GM12872 (cell line): ENCODE measurements around the gene ST7L.

ENCODE experiments used
- CTCF ChIP-seq: IDR thresholded peaks from 3 replicates; pipeline ENCODE4 v1.5.1; 2011; ENCODE audit warnings: low read depth, mild to moderate bottlenecking, low read length, moderate library complexity; ENCODE audit not compliant: insufficient read depth

Gene ST7L

GRCh38 chr1:112524251-112524650, 94.7 kb downstream of the ST7L start:
- no peak for TF ChIP-seq CTCF

DNA sequence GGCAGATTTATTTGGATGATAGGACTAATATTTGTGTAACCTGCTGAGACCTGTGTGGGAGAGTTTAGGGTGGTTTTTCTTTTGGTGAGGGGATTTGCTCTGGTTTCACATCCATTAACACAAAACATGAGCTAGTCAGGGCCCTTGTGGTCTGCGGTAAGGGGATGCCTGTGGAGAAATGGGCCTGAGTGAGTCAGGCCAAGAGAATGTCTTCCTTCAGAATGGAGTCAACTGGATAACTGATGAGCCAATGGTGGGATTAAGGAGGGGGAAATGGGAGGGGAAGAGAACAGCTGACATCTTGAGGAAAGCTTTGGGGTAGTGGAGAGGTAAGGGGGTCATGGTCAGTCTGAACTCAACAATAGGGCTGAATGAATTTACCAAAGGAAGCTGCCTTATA, 96.3 kb downstream of the ST7L start:
- no peak for TF ChIP-seq CTCF

GRCh38 chr1:112520166-112520565, 98.8 kb downstream of the ST7L start:
- no peak for TF ChIP-seq CTCF

DNA sequence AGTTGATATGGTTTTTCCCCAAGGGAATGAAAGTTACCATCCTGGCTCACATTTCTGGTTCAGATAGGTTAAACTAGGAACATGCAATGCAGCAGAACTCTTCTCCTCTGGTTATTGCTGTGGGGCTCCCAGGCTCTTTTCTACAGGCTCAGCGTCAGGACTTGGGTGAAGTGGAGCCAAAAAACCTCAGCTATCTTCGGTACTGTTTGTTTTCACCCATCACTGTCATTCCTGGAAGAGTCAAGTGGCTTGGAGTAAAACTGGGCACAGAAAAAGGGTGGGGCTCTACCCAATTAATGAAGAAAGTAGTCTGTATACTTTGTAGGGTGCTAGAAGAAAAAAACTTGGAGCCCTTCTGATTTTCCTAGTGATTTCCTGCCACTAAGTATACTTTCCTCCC, 100.8 kb downstream of the ST7L start:
- TF ChIP-seq CTCF: no peak

DNA sequence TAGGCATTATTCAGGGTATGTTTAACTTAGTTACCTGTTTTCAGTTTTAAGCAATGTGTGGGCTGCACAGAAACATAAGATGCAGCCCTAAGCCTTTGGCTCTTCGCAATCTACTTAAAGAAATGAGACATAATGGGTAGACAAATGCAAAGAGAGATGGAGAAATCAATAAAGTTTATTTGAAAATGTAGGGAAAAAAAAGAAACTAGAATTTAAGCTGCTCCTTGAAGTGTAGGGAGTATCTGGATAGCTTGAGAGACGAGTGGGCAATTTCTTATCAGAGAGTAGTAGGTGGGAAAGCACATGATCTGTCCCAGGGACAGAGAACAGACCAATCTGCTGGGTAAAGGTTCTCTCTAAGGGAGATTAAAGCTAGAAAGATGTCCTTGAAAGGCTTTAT, 101.3 kb downstream of the ST7L start:
- TF ChIP-seq CTCF: no peak

- TF ChIP-seq CTCF: no peak
Observed at GRCh38 chr1:112517231-112517630, 101.7 kb downstream of the ST7L start.

DNA sequence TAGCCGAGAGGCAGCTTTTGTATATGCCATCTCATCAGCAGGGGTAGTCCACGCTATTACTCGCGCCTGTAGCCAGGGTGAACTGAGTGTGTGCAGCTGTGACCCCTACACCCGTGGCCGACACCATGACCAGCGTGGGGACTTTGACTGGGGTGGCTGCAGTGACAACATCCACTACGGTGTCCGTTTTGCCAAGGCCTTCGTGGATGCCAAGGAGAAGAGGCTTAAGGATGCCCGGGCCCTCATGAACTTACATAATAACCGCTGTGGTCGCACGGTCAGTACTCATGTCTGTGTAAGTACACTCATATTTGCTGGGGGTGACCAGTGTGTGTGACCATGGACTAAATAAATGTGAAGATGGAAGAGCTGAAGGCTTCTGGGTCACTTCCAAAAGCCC, 102.8 kb downstream of the ST7L start:
- no peak for TF ChIP-seq CTCF
